ENCODE measurements around the gene MINK1. TPM values are rescaled to one million over a fixed set of nuclear protein-coding genes. Genes with fewer than 3 reads are reported as not detected.
A peak's percentile ranks its signal among the peaks of the same experiment; 100 is the strongest.

Gene MINK1
- total RNA-seq, result 10 to 100 TPM; 29.3 to 48.6 (median 46.4) TPM

- Histone ChIP-seq H3K36me3 (no peaks in the 10 kb centered on the region), H3K9me3 (no peaks in the 10 kb centered on the region), H3K27ac (peak within 1 kb of the TSS; percentile 40 to 97 (median 92)), H3K27me3 (no peaks in the 10 kb centered on the region), H3K4me3 (peak within 1 kb of the TSS; percentile 58 to 98), H3K4me1 (peaks cover 0 to 47% (median 16%) of the 10 kb centered on the region in 3 donors)
- TF ChIP-seq EP300 (IDR thresholded peaks at IDR 0.05) (no peak), POLR2A (IDR thresholded peaks at IDR 0.05) (peak; percentile 76 to 79), POLR2AphosphoS5 (IDR thresholded peaks at IDR 0.05) (peak; percentile 70), CTCF (IDR thresholded peaks at IDR 0.05) (peak in 2 of 4 experiments; percentile 9 to 14)
- WGBS, 2 donors (ENCODE audit: low coverage in 1 of 2), result 0% methylated on average over 12 to 20 of the region's 91 CpGs
- peak; percentile 99 for ATAC-seq
Observed at GRCh38 chr17:4833178-4833940, at the start of gene MINK1. Gene MINK1, plus strand, starts transcription at chr17:4833340. Its CDS starts 244 bp downstream, at chr17:4833584.

- H3K9me3 ChIP-seq, result no peaks in the 10 kb centered on the region
- WGBS, 2 donors (ENCODE audit: low coverage in 1 of 2), result 13% methylated on average over 15 of the region's 61 CpGs; no CpG with 5 or more reads in 1 of the 2 donors
- H3K36me3 ChIP-seq, result no peaks in the 10 kb centered on the region
- H3K27me3 ChIP-seq, result peaks cover 57% of the 10 kb centered on the region
- H3K4me1 ChIP-seq, result peaks cover 0 to 49% (median 28%) of the 10 kb centered on the region in 3 donors
- peak overlapping the region in 2 of 4 donors; percentile 35 to 45 for H3K27ac ChIP-seq
- ATAC-seq, result no peak
- H3K4me3 ChIP-seq, result peak overlapping the region in 1 of 2 donors; percentile 41
- TF ChIP-seq EP300 (IDR thresholded peaks at IDR 0.05) (no peak), POLR2A (IDR thresholded peaks at IDR 0.05) (no peak), POLR2AphosphoS5 (IDR thresholded peaks at IDR 0.05) (no peak), CTCF (IDR thresholded peaks at IDR 0.05) (no peak)
Observed at GRCh38 chr17:4785311-4786105, 47.6 kb upstream of the MINK1 start.

- WGBS, 2 donors (ENCODE audit: low coverage in 1 of 2), result 10% methylated on average over 2 of the region's 24 CpGs; no CpG with 5 or more reads in 1 of the 2 donors
- TF ChIP-seq CTCF (IDR thresholded peaks at IDR 0.05), result no peak
- no peak for TF ChIP-seq EP300 (IDR thresholded peaks at IDR 0.05)
- no peak for TF ChIP-seq POLR2AphosphoS5 (IDR thresholded peaks at IDR 0.05)
- no peak for TF ChIP-seq POLR2A (IDR thresholded peaks at IDR 0.05)
- peak within 1 kb of the TSS in 1 of 2 donors; percentile 41 for H3K4me3 ChIP-seq
- no peak for ATAC-seq
- H3K36me3 ChIP-seq, result no peaks in the 10 kb centered on the region
- peak within 1 kb of the TSS in 3 of 4 donors; percentile 7 to 45 (median 35) for H3K27ac ChIP-seq
- no peaks in the 10 kb centered on the region for H3K9me3 ChIP-seq
- peaks cover 0 to 54% (median 28%) of the 10 kb centered on the region in 3 donors for H3K4me1 ChIP-seq
- H3K27me3 ChIP-seq, result peaks cover 51% of the 10 kb centered on the region
Observed at GRCh38 chr17:4786106-4786511, 47.0 kb upstream of the MINK1 start, which contains the start of gene VMO1. Gene VMO1, minus strand, starts transcription at chr17:4786364. Its CDS starts 12 bp downstream, at chr17:4786352.

- Histone ChIP-seq H3K27ac (peak overlapping the region in 2 of 4 donors; percentile 35 to 45), H3K36me3 (no peaks in the 10 kb centered on the region), H3K4me3 (peak overlapping the region in 1 of 2 donors; percentile 41), H3K27me3 (peaks cover 47% of the 10 kb centered on the region), H3K4me1 (peaks cover 0 to 54% (median 28%) of the 10 kb centered on the region in 3 donors), H3K9me3 (no peaks in the 10 kb centered on the region)
- TF ChIP-seq CTCF (IDR thresholded peaks at IDR 0.05) (no peak), POLR2AphosphoS5 (IDR thresholded peaks at IDR 0.05) (no peak), EP300 (IDR thresholded peaks at IDR 0.05) (no peak), POLR2A (IDR thresholded peaks at IDR 0.05) (no peak)
- no peak for ATAC-seq
- WGBS, 2 donors (ENCODE audit: low coverage in 1 of 2), result 15 to 22% methylated on average over 4 to 5 of the region's 6 CpGs
Observed at GRCh38 chr17:4786516-4786915, 46.6 kb upstream of the MINK1 start.

All from gastroesophageal sphincter (tissue), 4 donors.